ENCODE data around the gene SUPT20HL2. TPM values are rescaled to one million over a fixed set of nuclear protein-coding genes. Genes with fewer than 3 reads are reported as not detected.
"Not testable (repeated sequence)": the region's sequence is repeated elsewhere in the genome, so short reads cannot be mapped to it uniquely, and the experiment has no call there.

Gene SUPT20HL2
- total and polyA plus RNA-seq, 2 donors (not counting 1 experiment from before 2014, with no cell fraction given): not detected

- H3K4me1 ChIP-seq (ENCODE audit: control insufficient read depth in 2 of 2, insufficient read depth in 2 of 2, low read length in 2 of 2): no peaks in the 10 kb centered on the region
- H3K9ac ChIP-seq (ENCODE audit: low read length): no peak overlapping the region
- intact Hi-C loops (cut with micrococcal nuclease): no loop called here
- no peak overlapping the region for H3K4me3 ChIP-seq (ENCODE audit: control extremely low read depth in 1 of 5, extremely low read depth in 1 of 5, insufficient read depth in 1 of 5, low read depth in 2 of 5, low read length in 4 of 5)
- no peak for DNase-seq
- WGBS (ENCODE audit: insufficient coverage): no CpG with 5 or more reads among the region's 1 CpG
- H3K4me2 ChIP-seq (replicated peaks; ENCODE audit: low read depth, low read length, poor library complexity, severe bottlenecking): no peak overlapping the region
- H3K79me2 ChIP-seq (ENCODE audit: control insufficient read depth, insufficient read depth, low read length): no peaks in the 10 kb centered on the region
- H3K27ac Mint-ChIP-seq: no peak overlapping the region
- H2AFZ ChIP-seq (ENCODE audit: insufficient read depth, low read depth, low read length, poor library complexity, severe bottlenecking): no peak overlapping the region
- H3K4me3 Mint-ChIP-seq: no peak overlapping the region
- H3K9me3 ChIP-seq (ENCODE audit: control extremely low read depth in 1 of 3, control insufficient read depth in 2 of 3, insufficient read depth in 1 of 3, low read length in 2 of 3): no peaks in the 10 kb centered on the region
- H3K4me1 Mint-ChIP-seq: no peaks in the 10 kb centered on the region
- TF ChIP-seq EZH2 (IDR thresholded peaks at IDR 0.05; ENCODE audit: borderline replicate concordance, insufficient read depth, low read depth, low read length, poor library complexity, severe bottlenecking) (no peak), CTCF (IDR thresholded peaks at IDR 0.05) (no peak)
- CTCF ChIA-PET: interaction anchor here (0.6 kb wide), 1 partner anchor 16 kb away, joined by 3 read pairs; no protein-coding TSS in a partner anchor
- no peaks in the 10 kb centered on the region for H3K36me3 ChIP-seq (replicated peaks in 1 of 2; ENCODE audit: control extremely low read depth in 1 of 2, control insufficient read depth in 1 of 2, extremely low read depth in 1 of 2, insufficient read depth in 2 of 2, low read length in 1 of 2)
- no peaks in the 10 kb centered on the region for H3K27me3 ChIP-seq (replicated peaks in 1 of 4; ENCODE audit: control extremely low read depth in 1 of 4, control insufficient read depth in 3 of 4, insufficient read depth in 4 of 4, low read length in 3 of 4)
- H4K20me1 ChIP-seq (ENCODE audit: control insufficient read depth, insufficient read depth, low read length, poor library complexity, severe bottlenecking): no peaks in the 10 kb centered on the region
- no peak overlapping the region for H3K27ac ChIP-seq (ENCODE audit: low read length in 2 of 2)
- POLR2A ChIA-PET: no interaction called here
- no peaks in the 10 kb centered on the region for H3K27me3 Mint-ChIP-seq
- no peak for ATAC-seq (ENCODE audit: low read depth)
- no peaks in the 10 kb centered on the region for H3K9me3 Mint-ChIP-seq (ENCODE audit: insufficient read depth)
Measured at GRCh38 chrX:24316111-24316510, 2.2 kb upstream of the SUPT20HL2 start.

GRCh38 chrX:24312249-24312607, 1.6 kb downstream of the SUPT20HL2 start:
- no CpG with 5 or more reads among the region's 6 CpGs for WGBS (ENCODE audit: insufficient coverage)
- POLR2A ChIA-PET; H3K79me2 ChIP-seq (ENCODE audit: control insufficient read depth, insufficient read depth, low read length); intact Hi-C loops (cut with micrococcal nuclease); H3K27ac ChIP-seq (ENCODE audit: low read length in 2 of 2); H3K27me3 Mint-ChIP-seq; H3K4me2 ChIP-seq (replicated peaks; ENCODE audit: low read depth, low read length, poor library complexity, severe bottlenecking); DNase-seq; H3K27ac Mint-ChIP-seq; H3K36me3 ChIP-seq (replicated peaks in 1 of 2; ENCODE audit: control extremely low read depth in 1 of 2, control insufficient read depth in 1 of 2, extremely low read depth in 1 of 2, insufficient read depth in 2 of 2, low read length in 1 of 2); H3K9ac ChIP-seq (ENCODE audit: low read length); H2AFZ ChIP-seq (ENCODE audit: insufficient read depth, low read depth, low read length, poor library complexity, severe bottlenecking); H3K4me1 Mint-ChIP-seq; H3K4me1 ChIP-seq (ENCODE audit: control insufficient read depth in 2 of 2, insufficient read depth in 2 of 2, low read length in 2 of 2); ATAC-seq (ENCODE audit: low read depth); CTCF ChIA-PET; H3K4me3 ChIP-seq (ENCODE audit: control extremely low read depth in 1 of 5, extremely low read depth in 1 of 5, insufficient read depth in 1 of 5, low read depth in 2 of 5, low read length in 4 of 5); H3K27me3 ChIP-seq (replicated peaks in 1 of 4; ENCODE audit: control extremely low read depth in 1 of 4, control insufficient read depth in 3 of 4, insufficient read depth in 4 of 4, low read length in 3 of 4); H4K20me1 ChIP-seq (ENCODE audit: control insufficient read depth, insufficient read depth, low read length, poor library complexity, severe bottlenecking); H3K4me3 Mint-ChIP-seq; H3K9me3 Mint-ChIP-seq (ENCODE audit: insufficient read depth); H3K9me3 ChIP-seq (ENCODE audit: control extremely low read depth in 1 of 3, control insufficient read depth in 2 of 3, insufficient read depth in 1 of 3, low read length in 2 of 3): not testable (repeated sequence)

- H3K9me3 ChIP-seq (ENCODE audit: control extremely low read depth in 1 of 3, control insufficient read depth in 2 of 3, insufficient read depth in 1 of 3, low read length in 2 of 3); ATAC-seq (ENCODE audit: low read depth); H3K27me3 ChIP-seq (replicated peaks in 1 of 4; ENCODE audit: control extremely low read depth in 1 of 4, control insufficient read depth in 3 of 4, insufficient read depth in 4 of 4, low read length in 3 of 4); DNase-seq; H3K4me1 ChIP-seq (ENCODE audit: control insufficient read depth in 2 of 2, insufficient read depth in 2 of 2, low read length in 2 of 2); H3K4me1 Mint-ChIP-seq; H3K4me3 ChIP-seq (ENCODE audit: control extremely low read depth in 1 of 5, extremely low read depth in 1 of 5, insufficient read depth in 1 of 5, low read depth in 2 of 5, low read length in 4 of 5); H3K79me2 ChIP-seq (ENCODE audit: control insufficient read depth, insufficient read depth, low read length); H2AFZ ChIP-seq (ENCODE audit: insufficient read depth, low read depth, low read length, poor library complexity, severe bottlenecking); H3K27ac ChIP-seq (ENCODE audit: low read length in 2 of 2); H3K27me3 Mint-ChIP-seq; CTCF ChIA-PET; H3K4me2 ChIP-seq (replicated peaks; ENCODE audit: low read depth, low read length, poor library complexity, severe bottlenecking); H3K4me3 Mint-ChIP-seq; H3K27ac Mint-ChIP-seq; H3K9me3 Mint-ChIP-seq (ENCODE audit: insufficient read depth); intact Hi-C loops (cut with micrococcal nuclease); H4K20me1 ChIP-seq (ENCODE audit: control insufficient read depth, insufficient read depth, low read length, poor library complexity, severe bottlenecking); H3K9ac ChIP-seq (ENCODE audit: low read length); POLR2A ChIA-PET; H3K36me3 ChIP-seq (replicated peaks in 1 of 2; ENCODE audit: control extremely low read depth in 1 of 2, control insufficient read depth in 1 of 2, extremely low read depth in 1 of 2, insufficient read depth in 2 of 2, low read length in 1 of 2): not testable (repeated sequence)
- WGBS (ENCODE audit: insufficient coverage): 90% methylated on average over 15 of the region's 22 CpGs
Measured at GRCh38 chrX:24311507-24312248, 2.2 kb downstream of the SUPT20HL2 start.
